PC-3 (cell line): ENCODE data around the gene KCNQ4. TPM values are rescaled to one million over a fixed set of nuclear protein-coding genes. Genes with fewer than 3 reads are reported as not detected.

Source experiments
- ATAC-seq: fragments of 200-7000 bp; cut with Tn5 transposase; 2 replicates; pipeline ENCODE4 v1.9.1; 2020; ENCODE audit warnings: mild to moderate bottlenecking, moderate library complexity
- BruUV-seq: library from RNA; stranded (reverse); fragments of 400-500 nt; replicated peaks from 2 replicates; lab custom pipeline; 2021; lab: Mats Ljungman, UMichigan
- CTCF ChIA-PET: fragments of 300-600 bp; sonication (Branson Sonifier 250); formaldehyde crosslinking; loops from one replicate; lab custom pipeline; 2022; ENCODE audit warnings: antibody characterized with exemption; lab: Charles Lee
- POLR2A ChIA-PET: fragments of 300-600 bp; sonication (Branson Sonifier 250); formaldehyde crosslinking; loops from one replicate; lab custom pipeline; 2022; ENCODE audit warnings: antibody characterized with exemption; ENCODE audit not compliant: unreplicated experiment; lab: Charles Lee
- DNase-seq: peaks from one replicate; pipeline ENCODE4 v3.0.0-alpha.2; 2015
- H2AFZ ChIP-seq: fragments of 300-600 bp; sonication (generic); 2 replicates; pipeline ENCODE4 v1.6.0; 2016; ENCODE audit warnings: antibody characterized with exemption, low read length
- H3F3A ChIP-seq: fragments of 300-600 bp; sonication (generic); one replicate; pipeline ENCODE4 v1.6.0; 2017; ENCODE audit warnings: antibody characterized with exemption, low read length, control low read depth, mild to moderate bottlenecking; ENCODE audit not compliant: unreplicated experiment
- H3K27ac ChIP-seq: fragments of 300-600 bp; sonication (generic); 2 replicates; pipeline ENCODE4 v1.5.1; 2016; ENCODE audit warnings: mild to moderate bottlenecking, low read length
- H3K27me3 ChIP-seq: fragments of 300-600 bp; sonication (generic); 2 replicates; pipeline ENCODE4 v1.6.1; 2016; ENCODE audit warnings: low read length, mixed read lengths
- H3K36me3 ChIP-seq: fragments of 300-600 bp; sonication (generic); 2 replicates; pipeline ENCODE4 v1.6.1; 2016; ENCODE audit warnings: low read depth, mixed run types, low read length, mixed read lengths
- H3K4me1 ChIP-seq: fragments of 300-600 bp; sonication (generic); 2 replicates; pipeline ENCODE4 v1.5.1; 2016; ENCODE audit warnings: low read length; ENCODE audit not compliant: insufficient read depth
- H3K4me2 ChIP-seq: fragments of 300-600 bp; sonication (generic); 2 replicates; pipeline ENCODE4 v1.6.0; 2016; ENCODE audit warnings: low read length
- H3K4me3 ChIP-seq: fragments of 300-600 bp; sonication (generic); 2 replicates; pipeline ENCODE4 v1.5.1; 2016; ENCODE audit warnings: mild to moderate bottlenecking, low read length, mixed read lengths
- H3K79me2 ChIP-seq: fragments of 300-600 bp; sonication (generic); 2 replicates; pipeline ENCODE4 v1.6.1; 2017; ENCODE audit warnings: low read length, mixed read lengths
- H3K9ac ChIP-seq: fragments of 300-600 bp; sonication (generic); 2 replicates; pipeline ENCODE4 v1.6.0; 2016; ENCODE audit warnings: mild to moderate bottlenecking, low read length
- H3K9me2 ChIP-seq: fragments of 300-600 bp; sonication (generic); replicated peaks from 2 replicates; pipeline ENCODE4 v1.6.1; 2016; ENCODE audit warnings: mixed run types, low read length, mixed read lengths
- H3K9me3 ChIP-seq: fragments of 300-600 bp; sonication (generic); 2 replicates; pipeline ENCODE4 v1.6.1; 2016; ENCODE audit warnings: low read length, mixed read lengths
- H4K20me1 ChIP-seq: fragments of 300-600 bp; sonication (generic); 2 replicates; pipeline ENCODE4 v1.6.1; 2016; ENCODE audit warnings: low read length, mixed read lengths
- CTCF ChIP-seq: fragments of 300-600 bp; sonication (generic); conservative IDR thresholded peaks from 2 replicates; pipeline ENCODE4 v1.5.1; 2017; ENCODE audit warnings: antibody characterized with exemption, low read depth, mild to moderate bottlenecking, low read length
- EZH2 ChIP-seq: fragments of 300-600 bp; sonication (generic); IDR thresholded peaks from one replicate; pipeline ENCODE4 v1.6.1; 2017; ENCODE audit warnings: antibody characterized with exemption, mild to moderate bottlenecking, low read length; ENCODE audit not compliant: unreplicated experiment
- EZH2phosphoT487 ChIP-seq: fragments of 300-600 bp; sonication (generic); IDR thresholded peaks from 2 replicates; pipeline ENCODE4 v1.6.1; 2018; ENCODE audit warnings: mild to moderate bottlenecking, antibody characterized with exemption, low read length, borderline replicate concordance
- intact Hi-C: fragments of 100-400 bp; cut with micrococcal nuclease; formaldehyde crosslinking; loops from 2 replicates; pipeline ENCODE4 v1.9.0; 2023
- total RNA-seq: library from RNA; depleted of rRNA; stranded (reverse); fragments of >200 nt; gene quantifications from 2 replicates; pipeline ENCODE4 v1.2.3, GENCODE V29; 2014

The KCNQ4 gene
- total RNA-seq, 1 experiment from 2014 or later: 2.5 TPM

DNA sequence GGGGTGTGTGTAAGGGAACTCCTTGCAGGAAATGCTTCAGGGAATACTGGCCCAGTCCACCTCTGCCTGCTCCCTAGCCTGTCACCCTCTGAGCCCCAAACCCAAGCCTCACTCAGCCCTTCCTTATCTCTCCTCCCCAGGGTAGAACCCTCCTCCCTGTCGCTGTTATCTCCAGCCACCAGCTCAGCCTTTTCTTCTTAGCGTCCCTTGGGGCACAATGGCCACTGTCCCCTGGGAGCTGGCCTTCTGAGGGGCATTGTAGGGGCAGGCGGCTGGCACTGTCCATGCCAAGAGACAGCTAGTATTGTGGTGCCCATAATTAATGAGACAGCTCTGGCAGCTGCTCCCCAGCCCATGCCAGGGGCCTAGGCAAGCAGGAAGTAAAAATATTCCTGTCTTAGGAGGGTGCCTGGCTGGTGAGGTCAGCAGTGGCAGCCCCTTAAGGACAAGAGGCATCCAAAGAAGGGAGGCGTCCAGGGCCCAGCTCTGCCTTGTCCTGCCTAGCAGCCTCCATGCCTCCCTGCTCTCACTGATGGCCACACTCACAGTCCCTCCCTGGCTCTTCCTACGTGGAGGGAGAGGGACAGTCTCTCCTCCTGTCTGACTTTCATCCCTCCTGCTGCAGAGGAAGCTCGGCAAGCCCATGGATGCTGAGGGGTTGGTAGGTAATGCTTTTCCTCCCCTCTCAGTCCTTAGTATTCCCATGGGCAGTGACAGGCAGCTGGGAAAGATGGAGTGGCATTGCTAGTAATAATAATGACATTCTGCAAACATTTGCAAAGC is 37.5 kb downstream of the KCNQ4 start:
- no peak for DNase-seq
- Histone ChIP-seq H3K9ac (no peak overlapping the region), H3K4me3 (no peak overlapping the region), H4K20me1 (no peaks in the 10 kb centered on the region), H3K27me3 (no peaks in the 10 kb centered on the region), H3K4me2 (no peak overlapping the region), H3K9me2 (no peaks in the 10 kb centered on the region), H3K27ac (no peak overlapping the region), H3F3A (no peaks in the 10 kb centered on the region), H2AFZ (no peak overlapping the region), H3K79me2 (no peaks in the 10 kb centered on the region), H3K9me3 (no peaks in the 10 kb centered on the region), H3K36me3 (no peaks in the 10 kb centered on the region), H3K4me1 (no peaks in the 10 kb centered on the region)
- TF ChIP-seq EZH2 (no peak), CTCF (no peak), EZH2phosphoT487 (no peak)
- ChIA-PET CTCF (no interaction called here), POLR2A (no interaction called here)
- intact Hi-C loops: no loop called here
- ATAC-seq: no peak
- BruUV-seq: no TSS peak

DNA sequence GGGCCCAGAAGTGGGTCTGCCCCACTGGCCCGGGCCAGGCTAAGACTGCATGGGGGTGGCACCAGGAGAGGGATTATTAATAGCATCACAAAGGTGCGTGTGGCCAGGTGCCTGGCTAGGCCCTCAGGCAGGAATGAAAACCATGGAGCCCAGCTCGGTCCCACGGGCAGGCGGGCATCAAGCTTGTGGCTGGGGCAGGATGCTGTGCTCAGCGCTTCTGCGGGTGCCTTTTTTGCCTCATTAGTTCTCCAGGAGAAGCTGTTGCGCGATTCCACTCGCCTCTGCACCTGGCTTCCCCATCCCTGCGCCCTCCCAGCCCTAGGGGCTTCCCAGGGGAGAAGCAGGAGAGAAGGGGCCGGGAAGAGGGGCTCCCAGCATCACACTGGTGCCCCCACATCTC is 39.3 kb downstream of the KCNQ4 start:
- DNase-seq (no peak), ATAC-seq (no peak)
- Histone ChIP-seq H2AFZ (no peak overlapping the region), H3K4me3 (no peak overlapping the region), H3K9ac (no peak overlapping the region), H3K4me2 (no peak overlapping the region), H3K27ac (no peak overlapping the region), H4K20me1 (no peaks in the 10 kb centered on the region), H3K9me2 (no peaks in the 10 kb centered on the region), H3K79me2 (no peaks in the 10 kb centered on the region), H3K9me3 (no peaks in the 10 kb centered on the region), H3F3A (no peaks in the 10 kb centered on the region), H3K36me3 (no peaks in the 10 kb centered on the region), H3K27me3 (no peaks in the 10 kb centered on the region), H3K4me1 (no peaks in the 10 kb centered on the region)
- TF ChIP-seq EZH2phosphoT487 (no peak), CTCF (no peak), EZH2 (no peak)
- intact Hi-C loops: no loop called here
- ChIA-PET CTCF (no interaction called here), POLR2A (no interaction called here)
- BruUV-seq: no TSS peak

DNA sequence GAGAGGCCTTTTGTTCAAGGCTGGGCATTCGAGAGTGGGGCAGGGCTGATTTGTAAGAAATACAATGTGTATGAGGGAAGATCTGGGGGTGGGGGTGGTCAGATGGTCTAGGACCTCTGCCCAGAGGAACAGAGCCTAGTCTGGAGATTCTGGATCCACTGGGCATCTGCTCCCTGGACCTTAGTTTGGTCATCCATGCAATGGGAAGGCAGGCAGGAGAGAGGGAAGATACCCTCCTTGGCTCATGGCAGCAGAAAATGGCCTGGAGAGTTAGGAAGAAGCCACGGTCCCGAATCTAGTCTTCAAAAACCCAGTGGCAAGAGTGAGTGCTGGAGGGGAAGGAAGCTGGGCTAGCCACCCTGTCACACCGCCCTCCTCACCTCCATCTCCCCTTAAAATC is 39.8 kb downstream of the KCNQ4 start:
- BruUV-seq: no TSS peak

More for the DNA sequence above, 39.8 kb downstream of the KCNQ4 start:
- CTCF ChIA-PET: no interaction called here
- H3F3A ChIP-seq: no peaks in the 10 kb centered on the region
- DNase-seq: no peak
- H3K4me2 ChIP-seq: no peak overlapping the region
- intact Hi-C loops: no loop called here
- ATAC-seq: no peak
- H2AFZ ChIP-seq: no peak overlapping the region
- no peak overlapping the region for H3K4me3 ChIP-seq
- H3K27ac ChIP-seq: no peak overlapping the region
- no peaks in the 10 kb centered on the region for H3K9me2 ChIP-seq
- TF ChIP-seq EZH2phosphoT487 (no peak), CTCF (no peak), EZH2 (no peak)
- POLR2A ChIA-PET: no interaction called here
- H4K20me1 ChIP-seq: no peaks in the 10 kb centered on the region
- H3K9me3 ChIP-seq: no peaks in the 10 kb centered on the region
- no peaks in the 10 kb centered on the region for H3K79me2 ChIP-seq
- no peak overlapping the region for H3K9ac ChIP-seq
- no peaks in the 10 kb centered on the region for H3K36me3 ChIP-seq
- no peaks in the 10 kb centered on the region for H3K27me3 ChIP-seq
- no peaks in the 10 kb centered on the region for H3K4me1 ChIP-seq
